WTC11 (cell line): ENCODE results near the gene C19orf67.

ENCODE experiments used
- ATF2 ChIP-seq: sonication (generic); formaldehyde crosslinking; IDR thresholded peaks from 2 replicates; pipeline ENCODE4 v1.8.1; 2022; ENCODE audit warnings: low read depth, missing genetic modification reagents, borderline replicate concordance
- ATF6 ChIP-seq: sonication (generic); formaldehyde crosslinking; IDR thresholded peaks from 2 replicates; pipeline ENCODE4 v1.8.1; 2023; ENCODE audit warnings: mild to moderate bottlenecking, missing genetic modification reagents
- CREM ChIP-seq: sonication (generic); formaldehyde crosslinking; IDR thresholded peaks from 2 replicates; pipeline ENCODE4 v1.8.1; 2022; ENCODE audit warnings: mild to moderate bottlenecking, missing genetic modification reagents, moderate library complexity
- CTCF ChIP-seq: fragments of 200-600 bp; IDR thresholded peaks from 2 replicates; pipeline ENCODE4 v1.8.0; 2022; ENCODE audit warnings: antibody characterized with exemption
- IRF2 ChIP-seq: sonication (generic); formaldehyde crosslinking; IDR thresholded peaks from 2 replicates; pipeline ENCODE4 v1.8.0; 2022; ENCODE audit warnings: low read depth, missing genetic modification reagents, borderline replicate concordance
- SP1 ChIP-seq: sonication (generic); formaldehyde crosslinking; conservative IDR thresholded peaks from 2 replicates; pipeline ENCODE4 v1.8.1; 2022; ENCODE audit warnings: missing genetic modification reagents
- ZBTB21 ChIP-seq: sonication (generic); formaldehyde crosslinking; IDR thresholded peaks from 2 replicates; pipeline ENCODE4 v1.8.1; 2023; ENCODE audit warnings: mild to moderate bottlenecking, missing genetic modification reagents, borderline replicate concordance
- ZNF219 ChIP-seq: sonication (generic); formaldehyde crosslinking; IDR thresholded peaks from 2 replicates; pipeline ENCODE4 v1.8.0; 2023; ENCODE audit warnings: missing genetic modification reagents, mild to moderate bottlenecking, borderline replicate concordance

- TF ChIP-seq SP1 (CRISPR knock-in tag) (no peak), ZBTB21 (no peak), CTCF (no peak), ATF2 (CRISPR knock-in tag) (no peak), ZNF219 (CRISPR knock-in tag) (no peak), ATF6 (CRISPR knock-in tag) (no peak), IRF2 (CRISPR knock-in tag) (no peak), CREM (CRISPR knock-in tag) (no peak)
Measured at GRCh38 chr19:14119146-14119545, 33.6 kb upstream of the C19orf67 start.
